NCI-H345 treated with DMSO at 0.1 percent for 48 hours (cell line): ENCODE measurements around the gene CASKIN1.

ENCODE experiments used
- DNase-seq: peaks from one replicate; lab custom pipeline; 2025; ENCODE audit not compliant: unreplicated experiment; lab: John Stamatoyannopoulos, UW

The CASKIN1 gene

GRCh38 chr16:2176047-2176446, 20.4 kb downstream of the CASKIN1 start:
- DNase-seq, result no peak

- no peak for DNase-seq
Observed at GRCh38 chr16:2175454-2175853, 21.0 kb downstream of the CASKIN1 start.

- no peak for DNase-seq
Observed at GRCh38 chr16:2174396-2175131, 21.8 kb downstream of the CASKIN1 start.

- DNase-seq, result no peak
Observed at GRCh38 chr16:2173916-2174315, 22.5 kb downstream of the CASKIN1 start.

- no peak for DNase-seq
Observed at GRCh38 chr16:2173366-2173765, 23.0 kb downstream of the CASKIN1 start.

- DNase-seq, result no peak
Observed at GRCh38 chr16:2172688-2173335, 23.6 kb downstream of the CASKIN1 start.

GRCh38 chr16:2171601-2172178, 24.7 kb downstream of the CASKIN1 start:
- no peak for DNase-seq

GRCh38 chr16:2170587-2171435, 25.6 kb downstream of the CASKIN1 start:
- no peak for DNase-seq

- no peak for DNase-seq
Observed at GRCh38 chr16:2170080-2170479, 26.3 kb downstream of the CASKIN1 start.

GRCh38 chr16:2167068-2167638, 29.3 kb downstream of the CASKIN1 start:
- no peak for DNase-seq

- DNase-seq, result no peak
Observed at GRCh38 chr16:2166263-2167067, 29.9 kb downstream of the CASKIN1 start.

GRCh38 chr16:2165861-2166260, 30.5 kb downstream of the CASKIN1 start:
- DNase-seq, result no peak

- no peak for DNase-seq
Observed at GRCh38 chr16:2163211-2163881, 33.1 kb downstream of the CASKIN1 start.

GRCh38 chr16:2162676-2163118, 33.7 kb downstream of the CASKIN1 start:
- DNase-seq, result no peak

- no peak for DNase-seq
Observed at GRCh38 chr16:2161911-2162310, 34.5 kb downstream of the CASKIN1 start.

GRCh38 chr16:2160915-2161551, 35.4 kb downstream of the CASKIN1 start:
- no peak for DNase-seq

- DNase-seq, result no peak
Observed at GRCh38 chr16:2159175-2159838, 37.1 kb downstream of the CASKIN1 start.

GRCh38 chr16:2158262-2158638, 38.2 kb downstream of the CASKIN1 start:
- DNase-seq, result no peak
